ENCODE results near the gene GRK4.
"Not testable (repeated sequence)": the region's sequence is repeated elsewhere in the genome, so short reads cannot be mapped to it uniquely, and the experiment has no call there.

Gene GRK4

GRCh38 chr4:2982012-2982411, 18.6 kb downstream of the GRK4 start:
- no peak for TF ChIP-seq CTCF (IDR thresholded peaks at IDR 0.05)
- no peak overlapping the region for H3K4me3 Mint-ChIP-seq

GRCh38 chr4:2983715-2984114, 20.3 kb downstream of the GRK4 start:
- DNase-seq; H3K4me1 Mint-ChIP-seq; H3K36me3 Mint-ChIP-seq (ENCODE audit: low read depth); H3K27ac Mint-ChIP-seq; H3K9me3 Mint-ChIP-seq; H3K4me3 Mint-ChIP-seq: not testable (repeated sequence)
- peaks cover 18% of the 10 kb centered on the region for H3K27me3 Mint-ChIP-seq (ENCODE audit: low read depth, poor library complexity)

More at GRCh38 chr4:2982012-2982411, 18.6 kb downstream of the GRK4 start:
- H3K27ac Mint-ChIP-seq: no peak overlapping the region
- peaks cover 15% of the 10 kb centered on the region for H3K27me3 Mint-ChIP-seq (ENCODE audit: low read depth, poor library complexity)
- no peak for DNase-seq
- no peaks in the 10 kb centered on the region for H3K36me3 Mint-ChIP-seq (ENCODE audit: low read depth)
- H3K9me3 Mint-ChIP-seq: peaks cover 6% of the 10 kb centered on the region
- H3K4me1 Mint-ChIP-seq: no peaks in the 10 kb centered on the region

DNA sequence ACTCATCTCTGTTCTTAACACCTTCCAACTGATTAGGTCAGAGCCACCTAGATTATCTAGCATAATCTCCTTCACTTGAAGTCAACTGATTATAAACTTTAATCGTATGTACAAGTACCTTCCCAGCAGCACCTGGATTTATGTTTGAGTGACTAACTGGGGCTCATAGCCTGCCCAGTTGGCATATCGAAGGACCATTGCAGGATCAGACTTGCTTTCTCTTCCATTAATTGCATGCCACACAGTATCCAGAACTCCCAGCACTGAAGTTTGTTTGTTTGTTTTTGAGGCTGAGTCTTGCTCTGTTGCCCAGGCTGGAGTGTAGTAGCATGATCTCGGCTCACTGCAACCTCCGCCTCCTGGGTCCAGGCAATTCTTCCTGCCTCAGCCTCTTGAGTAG, 27.9 kb downstream of the GRK4 start:
- H3K4me1 Mint-ChIP-seq: no peaks in the 10 kb centered on the region

GRCh38 chr4:2994917-2995316, 31.5 kb downstream of the GRK4 start:
- Mint-ChIP-seq H3K9me3 (no peaks in the 10 kb centered on the region), H3K27ac (no peak overlapping the region), H3K4me3 (no peak overlapping the region), H3K27me3 (ENCODE audit: low read depth, poor library complexity) (peaks cover 18% of the 10 kb centered on the region), H3K36me3 (ENCODE audit: low read depth) (no peaks in the 10 kb centered on the region), H3K4me1 (no peaks in the 10 kb centered on the region)
- DNase-seq: no peak
- no peak for TF ChIP-seq CTCF (IDR thresholded peaks at IDR 0.05)

More for the DNA sequence above, 27.9 kb downstream of the GRK4 start:
- TF ChIP-seq CTCF (IDR thresholded peaks at IDR 0.05): no peak
- DNase-seq: no peak
- peaks cover 21% of the 10 kb centered on the region for H3K27me3 Mint-ChIP-seq (ENCODE audit: low read depth, poor library complexity)
- no peaks in the 10 kb centered on the region for H3K36me3 Mint-ChIP-seq (ENCODE audit: low read depth)
- peaks cover 3% of the 10 kb centered on the region for H3K9me3 Mint-ChIP-seq
- no peak overlapping the region for H3K27ac Mint-ChIP-seq
- no peak overlapping the region for H3K4me3 Mint-ChIP-seq

GRCh38 chr4:2995546-2996265, 32.3 kb downstream of the GRK4 start:
- Mint-ChIP-seq H3K4me3 (no peak overlapping the region), H3K4me1 (no peaks in the 10 kb centered on the region), H3K9me3 (no peaks in the 10 kb centered on the region), H3K36me3 (ENCODE audit: low read depth) (no peaks in the 10 kb centered on the region), H3K27me3 (ENCODE audit: low read depth, poor library complexity) (peaks cover 18% of the 10 kb centered on the region), H3K27ac (no peak overlapping the region)
- DNase-seq: no peak
- TF ChIP-seq CTCF (IDR thresholded peaks at IDR 0.05): no peak

DNA sequence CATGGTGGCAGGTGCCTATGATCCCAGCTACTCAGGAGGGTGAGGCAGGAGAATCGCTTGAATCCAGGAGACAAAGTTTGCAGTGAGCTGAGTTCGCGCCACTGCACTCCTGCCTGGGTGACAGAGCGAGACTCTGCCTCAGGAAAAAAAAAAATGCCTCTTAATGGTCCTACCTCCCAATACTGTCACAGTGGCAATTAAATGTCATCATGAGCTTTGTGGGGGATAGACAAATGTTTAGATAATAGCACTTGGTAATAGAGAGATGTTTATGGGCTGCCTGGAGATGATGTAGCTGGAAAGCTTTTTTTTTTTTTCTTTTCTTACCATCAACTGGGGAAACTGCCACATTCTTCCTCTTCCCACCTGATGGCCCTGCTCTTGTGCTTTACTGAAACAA, 33.0 kb downstream of the GRK4 start:
- no peak overlapping the region for H3K27ac Mint-ChIP-seq
- H3K4me1 Mint-ChIP-seq: no peaks in the 10 kb centered on the region
- DNase-seq: no peak
- no peaks in the 10 kb centered on the region for H3K36me3 Mint-ChIP-seq (ENCODE audit: low read depth)
- TF ChIP-seq CTCF (IDR thresholded peaks at IDR 0.05): no peak
- peaks cover 18% of the 10 kb centered on the region for H3K27me3 Mint-ChIP-seq (ENCODE audit: low read depth, poor library complexity)
- no peaks in the 10 kb centered on the region for H3K9me3 Mint-ChIP-seq
- H3K4me3 Mint-ChIP-seq: no peak overlapping the region
